KOPT-K1 (cell line): ENCODE measurements around the gene ZFP92.

Experiments
- H3K27ac ChIP-seq: fragments of 200-600 bp; sonication (generic); 2 replicates; pipeline ENCODE4 v1.5.1; 2016; ENCODE audit warnings: antibody characterized with exemption, mild to moderate bottlenecking, low read depth, low read length; ENCODE audit not compliant: poor library complexity, severe bottlenecking
- H3K36me3 ChIP-seq: fragments of 200-600 bp; sonication (generic); 2 replicates; pipeline ENCODE4 v1.5.1; 2017; ENCODE audit warnings: antibody characterized with exemption, mild to moderate bottlenecking, low read length, moderate library complexity; ENCODE audit not compliant: insufficient read depth
- H3K9me3 ChIP-seq: fragments of 200-600 bp; sonication (generic); 2 replicates; pipeline ENCODE4 v1.5.1; 2017; ENCODE audit warnings: antibody characterized with exemption, low read length, mild to moderate bottlenecking; ENCODE audit not compliant: insufficient read depth, poor library complexity, severe bottlenecking

ZFP92 gene

DNA sequence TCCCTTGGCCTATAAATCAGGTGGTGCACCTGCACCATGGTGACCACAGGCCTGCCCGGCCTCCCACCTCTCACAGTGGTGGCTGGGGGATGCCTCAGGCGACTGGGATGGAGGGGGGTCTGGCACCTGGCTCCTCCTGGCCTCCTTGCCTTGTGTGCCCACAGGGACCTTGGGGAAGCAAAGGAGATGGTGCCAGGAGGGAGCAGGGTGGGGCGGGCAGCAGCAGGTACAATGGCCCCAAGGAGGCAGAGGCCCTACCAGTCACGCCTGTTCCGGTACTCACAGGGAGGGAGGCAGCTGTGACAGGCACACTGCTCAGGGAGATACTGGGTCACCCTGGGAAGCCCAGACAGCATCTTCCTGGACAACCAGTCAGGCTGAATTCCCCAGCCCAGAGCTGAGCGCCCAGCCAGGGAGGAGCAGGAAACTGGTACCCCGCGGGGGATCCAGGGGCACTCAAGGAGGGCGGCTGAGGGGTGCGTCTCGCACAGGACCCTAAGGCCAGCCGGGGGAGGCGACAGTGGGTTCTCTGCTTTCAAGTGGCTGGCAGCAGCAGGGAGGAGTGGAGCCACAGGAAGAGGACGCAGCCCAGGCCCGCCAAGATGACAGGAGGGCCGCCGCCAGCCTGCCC, 35.8 kb downstream of the ZFP92 start:
- no peak overlapping the region for H3K27ac ChIP-seq
- H3K9me3 ChIP-seq = no peaks in the 10 kb centered on the region
- H3K36me3 ChIP-seq = peaks cover 25% of the 10 kb centered on the region; the same call in 1 of the 2 replicates

DNA sequence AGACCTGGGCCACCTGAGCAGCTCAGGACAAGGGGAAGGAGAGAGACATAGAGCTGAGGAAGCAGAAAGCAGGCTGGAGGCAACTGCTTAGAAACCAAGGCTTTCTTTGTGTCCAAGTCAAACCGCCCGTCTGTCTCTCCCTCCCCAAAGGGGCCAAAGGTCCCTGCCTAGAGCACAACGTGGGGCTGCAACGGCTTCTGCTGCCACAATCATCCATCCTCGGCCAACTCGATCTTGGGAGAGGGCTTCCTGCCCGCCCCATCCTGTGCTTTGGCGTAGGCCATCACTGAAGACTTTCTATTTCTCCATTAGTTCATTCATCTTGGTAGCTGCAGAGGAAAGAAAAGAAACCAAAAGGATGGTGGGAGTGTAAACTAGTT, 36.3 kb downstream of the ZFP92 start:
- Histone ChIP-seq H3K36me3 (peaks cover 25% of the 10 kb centered on the region; the same call in 1 of the 2 replicates), H3K27ac (no peak overlapping the region), H3K9me3 (no peaks in the 10 kb centered on the region)

DNA sequence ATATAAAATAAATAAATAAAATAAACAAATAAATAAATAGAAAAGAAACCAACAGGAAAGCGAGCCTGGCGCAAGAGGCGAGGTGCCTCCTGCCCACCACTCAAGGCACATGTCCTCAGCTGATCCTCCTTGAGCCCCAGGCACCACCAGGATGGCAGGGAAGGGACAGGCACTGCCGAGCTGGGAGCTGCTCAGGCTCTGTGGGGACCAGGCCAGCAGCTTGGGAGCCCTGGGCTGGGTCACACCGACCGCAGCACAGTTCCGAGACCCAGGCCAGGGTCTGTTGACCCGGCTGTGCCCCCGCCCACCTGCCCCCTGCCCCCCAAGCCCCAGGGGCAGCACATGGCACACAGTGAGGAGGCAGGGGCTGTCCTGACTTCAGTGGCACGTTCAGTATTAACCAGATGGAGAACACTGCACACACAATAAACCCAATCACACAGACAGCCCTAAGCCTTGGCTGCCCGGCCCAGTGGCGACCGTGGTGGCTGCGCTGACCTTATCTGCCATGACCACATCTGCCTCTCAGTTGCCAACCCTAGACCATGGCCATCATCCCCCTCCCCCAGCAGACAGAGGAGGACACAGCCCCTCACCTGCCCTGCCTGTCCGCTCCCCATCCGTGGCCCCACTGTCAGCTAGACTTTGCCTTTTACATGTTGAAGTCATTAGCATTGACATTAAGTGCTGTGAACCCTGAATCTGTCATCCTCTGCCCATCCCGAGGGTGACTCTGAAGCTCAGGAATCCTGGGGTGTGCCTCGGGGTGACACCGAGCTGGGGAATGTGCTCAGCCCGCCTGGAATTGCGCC, 37.5 kb downstream of the ZFP92 start:
- H3K36me3 ChIP-seq = peaks cover 27% of the 10 kb centered on the region; the same call in 1 of the 2 replicates
- H3K27ac ChIP-seq = no peak overlapping the region
- H3K9me3 ChIP-seq = no peaks in the 10 kb centered on the region

DNA sequence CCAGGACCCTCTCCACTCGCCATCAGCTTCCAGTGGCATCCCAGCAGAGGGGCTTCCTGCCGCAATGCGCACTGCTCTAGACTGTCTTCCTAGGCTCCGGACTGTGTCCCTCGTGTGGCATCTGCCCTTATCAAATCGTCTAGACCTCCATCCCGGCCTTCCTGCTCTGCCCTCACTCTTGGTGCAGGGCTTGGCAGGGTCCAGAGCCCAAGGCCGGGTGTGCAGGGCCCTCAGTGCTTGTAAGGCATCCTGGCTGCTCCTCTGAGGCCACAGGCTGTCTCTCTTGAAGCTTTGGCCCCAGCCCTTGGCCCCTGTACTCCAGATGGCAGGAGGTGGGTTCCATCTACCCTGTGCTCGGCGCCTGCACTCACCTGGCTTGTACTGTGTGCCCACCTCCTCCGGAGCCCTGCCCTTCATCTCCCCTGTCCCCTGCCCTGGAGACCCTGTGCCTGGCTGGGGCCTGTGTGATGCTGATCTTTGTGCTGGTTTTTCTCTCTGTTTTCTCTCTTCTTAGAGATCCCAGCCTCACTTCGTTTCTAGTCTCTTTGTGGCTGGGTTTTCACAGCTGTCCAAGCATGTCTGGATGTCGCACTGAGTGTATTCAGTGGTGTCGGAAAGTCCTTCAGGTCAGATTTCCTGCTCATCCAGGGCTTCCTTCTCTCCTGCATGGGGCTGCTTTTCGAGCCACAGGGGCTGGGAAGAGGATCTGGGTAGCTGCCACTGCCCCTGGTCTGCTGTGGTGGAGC, 38.3 kb downstream of the ZFP92 start:
- no peaks in the 10 kb centered on the region for H3K9me3 ChIP-seq
- no peak overlapping the region for H3K27ac ChIP-seq
- peaks cover 33% of the 10 kb centered on the region; the same call in 1 of the 2 replicates for H3K36me3 ChIP-seq

DNA sequence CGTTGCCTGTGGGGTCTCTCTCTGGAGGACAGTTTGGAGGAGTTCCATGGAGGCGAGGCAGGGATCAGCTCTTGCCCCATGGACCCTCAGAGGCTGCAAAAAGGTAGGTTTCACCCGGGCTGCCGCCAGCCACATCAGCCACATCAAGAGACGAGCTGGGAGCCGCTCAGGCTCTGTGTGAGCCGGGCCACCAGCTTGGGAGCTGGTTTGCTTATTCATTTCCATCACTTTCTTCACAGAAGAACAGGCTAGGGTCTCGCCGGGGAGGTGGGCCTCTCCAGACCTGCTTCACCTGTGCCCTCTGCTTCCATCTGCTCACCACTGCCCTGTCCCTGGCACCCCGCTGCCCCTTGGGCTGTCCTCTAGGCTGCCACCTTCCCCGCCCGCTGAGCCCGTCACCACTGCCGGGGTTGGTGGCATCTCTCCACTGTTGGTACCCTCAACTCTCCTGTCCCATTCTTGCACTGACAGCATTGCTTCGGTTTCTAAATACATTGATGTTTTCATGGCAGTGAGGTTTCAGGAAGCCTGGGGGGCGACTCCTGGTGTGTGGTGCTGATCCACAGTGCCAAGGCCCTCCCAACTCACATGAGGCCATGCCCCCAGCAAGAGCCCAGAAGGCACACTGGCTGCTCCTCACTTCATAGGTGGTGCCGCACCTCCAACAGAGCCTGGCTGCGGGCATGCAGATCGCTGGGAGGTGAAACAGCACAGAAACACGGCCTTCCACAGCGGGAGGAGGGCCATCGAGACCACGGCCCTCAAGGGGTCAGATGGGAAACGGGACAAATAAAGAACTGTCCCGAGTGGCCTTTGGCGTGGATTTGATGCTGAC, 39.1 kb downstream of the ZFP92 start:
- Histone ChIP-seq H3K36me3 (peaks cover 41% of the 10 kb centered on the region; the same call in 1 of the 2 replicates), H3K9me3 (no peaks in the 10 kb centered on the region), H3K27ac (no peak overlapping the region)

DNA sequence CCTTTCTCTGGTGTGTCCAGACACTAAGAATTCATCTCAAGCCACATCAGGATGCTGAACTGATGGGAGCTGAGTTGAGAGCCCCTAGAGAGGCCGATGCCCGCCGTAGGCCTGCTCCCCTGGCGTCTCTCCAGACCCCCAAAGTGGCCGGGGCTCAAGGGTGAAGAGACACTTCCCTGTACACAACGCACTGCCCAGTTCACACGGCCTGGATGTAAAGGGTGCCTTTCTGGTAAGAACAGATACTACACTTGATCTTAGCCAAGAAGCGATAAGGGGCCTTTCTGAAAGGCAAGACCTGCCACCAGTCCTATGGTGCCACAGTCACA, 39.6 kb downstream of the ZFP92 start:
- Histone ChIP-seq H3K27ac (no peak overlapping the region), H3K9me3 (no peaks in the 10 kb centered on the region), H3K36me3 (peaks cover 47% of the 10 kb centered on the region; the same call in 1 of the 2 replicates)

DNA sequence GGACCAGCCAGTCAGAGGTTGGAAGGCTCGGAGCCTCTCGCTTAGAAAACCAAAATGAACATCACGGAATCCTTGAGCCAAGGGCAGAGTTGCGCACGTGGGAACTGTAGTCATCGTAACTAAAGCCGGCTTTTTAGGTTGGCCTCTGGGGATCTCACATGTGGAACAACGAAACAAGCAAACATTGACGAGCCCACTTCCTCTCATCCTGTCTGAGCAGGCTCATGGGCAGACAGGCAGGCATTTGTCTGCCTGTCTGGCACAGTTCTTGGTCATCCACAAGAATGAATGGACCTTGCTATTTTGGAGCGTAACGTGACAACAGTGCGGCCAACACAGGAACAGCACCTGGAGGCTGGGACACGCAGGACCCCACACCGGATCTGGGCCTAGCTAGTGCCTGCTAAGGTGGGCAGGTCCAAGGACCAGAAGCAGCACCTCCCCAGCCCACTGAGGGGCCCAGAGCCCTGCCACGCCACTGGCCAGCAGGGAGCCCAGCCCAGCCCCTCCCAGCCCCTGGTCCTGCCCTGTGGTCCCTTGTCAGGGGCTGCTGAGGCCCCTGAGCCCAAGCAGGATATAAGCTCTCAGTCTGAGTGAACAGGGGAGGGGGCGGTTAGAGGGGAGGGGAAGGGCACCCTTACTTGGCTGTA, 43.8 kb downstream of the ZFP92 start:
- Histone ChIP-seq H3K9me3 (no peaks in the 10 kb centered on the region), H3K27ac (no peak overlapping the region), H3K36me3 (peaks cover 74% of the 10 kb centered on the region; the same call in 1 of the 2 replicates)

DNA sequence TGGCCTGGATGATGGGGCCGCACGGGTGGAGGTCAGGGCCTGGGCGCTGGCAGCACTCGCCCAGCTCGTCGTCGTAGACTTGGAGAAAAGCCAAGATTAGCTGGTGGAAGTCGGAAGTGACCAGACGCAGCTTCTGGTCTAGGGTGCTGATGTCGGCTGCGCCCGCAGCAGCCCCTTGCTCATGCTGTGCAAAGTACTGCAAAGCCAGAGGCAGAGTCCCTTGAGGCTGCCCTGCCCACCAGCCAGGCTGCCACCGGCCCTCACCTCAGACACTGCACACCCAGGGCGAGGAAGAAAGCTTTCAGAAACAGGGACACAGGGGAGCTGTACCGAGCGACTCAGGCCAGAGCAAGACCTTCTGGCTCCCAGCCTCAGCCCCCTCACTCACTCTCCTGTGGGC, 44.3 kb downstream of the ZFP92 start:
- Histone ChIP-seq H3K36me3 (peaks cover 78% of the 10 kb centered on the region; the same call in 1 of the 2 replicates), H3K9me3 (no peaks in the 10 kb centered on the region), H3K27ac (no peak overlapping the region)

DNA sequence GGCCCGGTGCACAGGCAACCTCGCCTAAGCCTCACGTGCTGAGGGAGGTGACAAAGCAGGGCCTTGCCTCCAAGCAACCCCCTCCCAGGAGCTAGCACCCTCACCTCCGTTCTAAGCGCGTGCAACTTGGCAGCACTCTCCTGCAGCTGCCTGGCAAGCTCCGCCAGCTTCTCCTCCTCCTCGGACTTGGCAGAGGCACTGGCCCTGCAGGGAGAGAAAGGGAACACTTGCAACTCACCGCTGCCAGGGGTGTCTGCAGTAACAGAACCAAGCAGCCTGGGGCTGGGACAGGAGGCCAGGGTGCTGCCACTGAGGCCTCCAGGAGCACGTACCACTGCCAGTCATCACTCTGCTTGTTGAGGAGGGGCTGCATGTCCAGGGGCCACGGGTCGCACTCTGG, 44.9 kb downstream of the ZFP92 start:
- peaks cover 78% of the 10 kb centered on the region; the same call in 1 of the 2 replicates for H3K36me3 ChIP-seq
- H3K9me3 ChIP-seq = no peaks in the 10 kb centered on the region
- no peak overlapping the region for H3K27ac ChIP-seq

DNA sequence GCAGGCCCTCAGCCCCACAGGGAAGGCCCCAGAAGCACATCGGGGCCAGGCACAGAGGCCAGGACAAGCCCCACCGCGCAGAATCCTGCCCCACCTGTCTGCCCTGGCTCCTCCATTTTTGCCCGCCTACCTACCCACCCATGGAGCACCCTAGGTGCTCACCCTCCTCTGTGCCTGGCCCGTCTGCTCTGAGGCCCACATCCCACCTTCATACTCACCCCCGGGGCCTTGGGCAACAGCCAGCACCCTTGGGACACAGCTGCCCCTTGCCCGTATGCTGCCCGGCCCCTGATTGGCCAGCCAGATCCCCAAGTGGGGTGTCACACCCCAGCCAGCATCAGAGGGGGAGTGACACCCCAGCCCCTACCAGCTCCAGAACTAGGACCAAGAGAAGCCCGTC, 45.4 kb downstream of the ZFP92 start:
- Histone ChIP-seq H3K27ac (no peak overlapping the region), H3K36me3 (peaks cover 79% of the 10 kb centered on the region; the same call in 1 of the 2 replicates), H3K9me3 (no peaks in the 10 kb centered on the region)

DNA sequence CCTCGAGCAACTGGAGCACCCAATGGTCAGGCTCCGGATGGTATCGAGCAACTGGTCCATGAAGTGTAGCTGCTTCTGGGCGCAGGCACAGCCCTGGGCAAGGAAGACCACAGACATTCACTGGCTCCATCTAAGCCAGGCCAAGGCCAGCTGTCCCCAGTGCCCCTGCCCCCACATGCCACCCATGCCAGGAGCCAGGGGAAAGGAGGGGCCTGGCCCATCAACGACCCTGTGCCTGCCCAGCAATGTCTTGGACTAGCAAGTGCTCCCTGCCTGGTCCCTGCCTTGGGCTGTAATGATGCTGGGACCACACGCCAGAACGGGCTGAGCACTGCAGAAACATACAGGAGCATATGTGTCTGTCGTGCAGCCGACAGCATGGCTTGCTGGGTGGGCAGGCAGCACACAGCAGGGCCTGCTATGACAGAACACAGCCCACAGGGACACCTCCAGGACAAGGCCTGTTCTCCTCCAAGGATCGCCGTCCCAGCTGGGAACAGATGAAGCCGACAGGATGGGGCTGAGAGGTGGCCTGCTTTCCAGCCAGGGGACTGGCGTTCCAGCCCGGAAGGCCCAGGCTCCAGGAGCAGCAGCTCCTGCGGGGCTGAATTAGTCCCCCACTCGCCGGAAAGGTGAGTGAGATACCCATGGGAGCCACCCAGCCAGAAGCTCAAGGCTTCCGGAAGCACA, 46.0 kb downstream of the ZFP92 start:
- no peaks in the 10 kb centered on the region for H3K9me3 ChIP-seq
- H3K27ac ChIP-seq = no peak overlapping the region
- peaks cover 85% of the 10 kb centered on the region; the same call in 1 of the 2 replicates for H3K36me3 ChIP-seq

DNA sequence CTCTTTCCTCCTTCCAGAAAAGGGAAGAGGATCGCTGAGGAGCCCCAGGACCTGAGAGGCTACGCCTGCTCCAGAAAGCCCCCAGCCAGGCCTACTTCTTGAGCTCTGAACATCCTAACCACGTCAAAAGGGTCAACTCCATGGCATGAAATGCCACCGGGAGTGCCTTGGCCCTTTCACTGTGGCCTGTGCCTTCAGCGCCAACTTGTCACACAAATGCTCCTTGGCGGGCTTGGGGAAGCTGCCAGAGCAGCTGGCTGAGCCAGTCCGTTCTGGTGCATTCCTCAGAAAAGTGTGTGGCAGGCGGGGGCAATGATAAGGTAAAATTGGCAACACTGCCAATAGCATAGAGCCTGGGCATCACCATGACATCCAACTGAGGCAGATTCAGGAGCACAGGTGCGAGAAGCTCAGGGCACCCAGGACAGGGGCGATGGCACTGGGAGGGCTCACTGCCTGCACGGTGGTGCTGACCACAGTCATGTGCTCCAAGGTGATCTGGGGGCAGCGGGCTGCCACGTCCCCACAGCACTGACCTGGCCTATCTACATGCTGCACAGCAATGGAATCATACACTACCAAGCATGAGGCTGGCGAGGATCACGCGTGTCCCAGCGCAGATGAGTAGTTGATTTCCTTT, 46.7 kb downstream of the ZFP92 start:
- H3K9me3 ChIP-seq = no peaks in the 10 kb centered on the region
- H3K36me3 ChIP-seq = peaks cover 91% of the 10 kb centered on the region; the same call in 1 of the 2 replicates
- H3K27ac ChIP-seq = no peak overlapping the region

DNA sequence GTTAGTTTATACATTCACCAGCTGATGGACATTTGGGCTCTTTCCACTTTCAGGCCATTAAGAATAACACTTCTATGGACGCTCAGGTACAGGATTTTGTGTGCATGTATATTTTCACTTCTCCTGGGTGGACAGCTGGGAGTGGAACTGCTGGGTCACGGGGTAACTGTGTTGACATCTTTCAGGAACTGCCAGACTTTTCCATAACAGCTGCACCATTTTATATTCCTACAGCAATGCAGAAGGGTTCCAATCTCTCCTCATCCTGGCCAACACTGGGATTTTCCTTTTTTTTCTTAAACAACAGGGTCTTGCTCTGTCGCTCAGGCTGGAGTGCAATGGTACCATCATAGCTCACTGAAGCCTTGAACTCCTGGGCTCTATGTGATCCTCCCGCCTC, 47.2 kb downstream of the ZFP92 start:
- H3K36me3 ChIP-seq = peaks cover 95% of the 10 kb centered on the region; the same call in 1 of the 2 replicates
- no peaks in the 10 kb centered on the region for H3K9me3 ChIP-seq
- H3K27ac ChIP-seq = no peak overlapping the region
